ENCODE results near the gene BEAN1. TPM values are rescaled to one million over a fixed set of nuclear protein-coding genes. Genes with fewer than 3 reads are reported as not detected.

The BEAN1 gene
- total RNA-seq, 1 experiment from 2014 or later, result 1.9 TPM

- no peaks in the 10 kb centered on the region for H3K79me2 ChIP-seq (ENCODE audit: low read length)
- no peaks in the 10 kb centered on the region for H4K20me1 ChIP-seq (ENCODE audit: low read length)
- H3K9ac ChIP-seq (ENCODE audit: low read length), result no peak overlapping the region
- ATAC-seq (no peak), DNase-seq (no peak)
- H3K4me2 ChIP-seq (ENCODE audit: low read length), result no peak overlapping the region
- BruUV-seq (replicated peaks), result no TSS peak
- no peaks in the 10 kb centered on the region for H3F3A ChIP-seq (ENCODE audit: low read length, unreplicated experiment)
- no peaks in the 10 kb centered on the region for H3K36me3 ChIP-seq (ENCODE audit: low read depth, low read length)
- POLR2A ChIA-PET (ENCODE audit: unreplicated experiment), result no interaction called here
- intact Hi-C loops (cut with micrococcal nuclease), result no loop called here
- no peaks in the 10 kb centered on the region for H3K9me3 ChIP-seq (ENCODE audit: low read length)
- no peak for TF ChIP-seq EZH2 (IDR thresholded peaks at IDR 0.05; ENCODE audit: low read length, unreplicated experiment)
- TF ChIP-seq CTCF (conservative IDR thresholded peaks at IDR 0.05; ENCODE audit: low read depth, low read length), result no peak
- no peak for TF ChIP-seq EZH2phosphoT487 (IDR thresholded peaks at IDR 0.05; ENCODE audit: borderline replicate concordance, low read length)
- H3K27ac ChIP-seq (ENCODE audit: low read length), result no peak overlapping the region
- CTCF ChIA-PET, result no interaction called here
- H2AFZ ChIP-seq (ENCODE audit: low read length), result no peak overlapping the region
- H3K27me3 ChIP-seq (ENCODE audit: low read length), result no peaks in the 10 kb centered on the region
- no peaks in the 10 kb centered on the region for H3K9me2 ChIP-seq (replicated peaks; ENCODE audit: low read length)
- H3K4me1 ChIP-seq (ENCODE audit: insufficient read depth, low read length), result no peaks in the 10 kb centered on the region
- no peak overlapping the region for H3K4me3 ChIP-seq (ENCODE audit: low read length)
Observed at GRCh38 chr16:66397736-66398433, 29.2 kb upstream of the BEAN1 start.

GRCh38 chr16:66399031-66399430 is 28.1 kb upstream of the BEAN1 start:
- Histone ChIP-seq H3K9me2 (replicated peaks; ENCODE audit: low read length) (no peaks in the 10 kb centered on the region), H3K27me3 (ENCODE audit: low read length) (no peaks in the 10 kb centered on the region), H3F3A (ENCODE audit: low read length, unreplicated experiment) (no peaks in the 10 kb centered on the region), H3K79me2 (ENCODE audit: low read length) (no peaks in the 10 kb centered on the region), H3K4me2 (ENCODE audit: low read length) (no peak overlapping the region), H4K20me1 (ENCODE audit: low read length) (no peaks in the 10 kb centered on the region), H3K9me3 (ENCODE audit: low read length) (no peaks in the 10 kb centered on the region), H3K27ac (ENCODE audit: low read length) (no peak overlapping the region), H3K36me3 (ENCODE audit: low read depth, low read length) (no peaks in the 10 kb centered on the region), H3K4me3 (ENCODE audit: low read length) (no peak overlapping the region), H2AFZ (ENCODE audit: low read length) (no peak overlapping the region), H3K9ac (ENCODE audit: low read length) (no peak overlapping the region), H3K4me1 (ENCODE audit: insufficient read depth, low read length) (no peaks in the 10 kb centered on the region)
- no peak for TF ChIP-seq EZH2 (IDR thresholded peaks at IDR 0.05; ENCODE audit: low read length, unreplicated experiment)
- TF ChIP-seq EZH2phosphoT487 (IDR thresholded peaks at IDR 0.05; ENCODE audit: borderline replicate concordance, low read length), result no peak
- no peak for TF ChIP-seq CTCF (conservative IDR thresholded peaks at IDR 0.05; ENCODE audit: low read depth, low read length)
- no TSS peak for BruUV-seq (replicated peaks)
- no peak for ATAC-seq
- ChIA-PET POLR2A (ENCODE audit: unreplicated experiment) (no interaction called here), CTCF (no interaction called here)
- intact Hi-C loops (cut with micrococcal nuclease), result no loop called here
- DNase-seq, result no peak

- POLR2A ChIA-PET (ENCODE audit: unreplicated experiment), result interaction anchor here (0.6 kb wide), 1 partner anchor 151 kb away, joined by 13 read pairs; no protein-coding TSS in a partner anchor
- no peak overlapping the region for H3K4me3 ChIP-seq (ENCODE audit: low read length)
- intact Hi-C loops (cut with micrococcal nuclease), result no loop called here
Observed at GRCh38 chr16:66399930-66400329, 27.2 kb upstream of the BEAN1 start.

More at GRCh38 chr16:66399930-66400329, 27.2 kb upstream of the BEAN1 start:
- no peak overlapping the region for H2AFZ ChIP-seq (ENCODE audit: low read length)
- CTCF ChIA-PET, result no interaction called here
- no peak overlapping the region for H3K27ac ChIP-seq (ENCODE audit: low read length)
- no peaks in the 10 kb centered on the region for H3K9me2 ChIP-seq (replicated peaks; ENCODE audit: low read length)
- H3K4me1 ChIP-seq (ENCODE audit: insufficient read depth, low read length), result no peaks in the 10 kb centered on the region
- H3K4me2 ChIP-seq (ENCODE audit: low read length), result no peak overlapping the region
- no TSS peak for BruUV-seq (replicated peaks)
- no peaks in the 10 kb centered on the region for H3F3A ChIP-seq (ENCODE audit: low read length, unreplicated experiment)
- H3K27me3 ChIP-seq (ENCODE audit: low read length), result no peaks in the 10 kb centered on the region
- H3K9me3 ChIP-seq (ENCODE audit: low read length), result no peaks in the 10 kb centered on the region
- no peaks in the 10 kb centered on the region for H3K36me3 ChIP-seq (ENCODE audit: low read depth, low read length)
- TF ChIP-seq CTCF (conservative IDR thresholded peaks at IDR 0.05; ENCODE audit: low read depth, low read length), result no peak
- TF ChIP-seq EZH2phosphoT487 (IDR thresholded peaks at IDR 0.05; ENCODE audit: borderline replicate concordance, low read length), result no peak
- TF ChIP-seq EZH2 (IDR thresholded peaks at IDR 0.05; ENCODE audit: low read length, unreplicated experiment), result no peak
- DNase-seq, result no peak
- ATAC-seq, result no peak
- no peaks in the 10 kb centered on the region for H3K79me2 ChIP-seq (ENCODE audit: low read length)
- no peaks in the 10 kb centered on the region for H4K20me1 ChIP-seq (ENCODE audit: low read length)
- no peak overlapping the region for H3K9ac ChIP-seq (ENCODE audit: low read length)

All from PC-3 (cell line).